Endodermal cell (in vitro differentiated cells): ENCODE data around the gene XXYLT1. TPM values are rescaled to one million over a fixed set of nuclear protein-coding genes. Genes with fewer than 3 reads are reported as not detected.
A peak's percentile ranks its signal among the peaks of the same experiment; 100 is the strongest.

Experiments
- DNase-seq: peaks from one replicate; pipeline ENCODE4 v3.0.0-alpha.2; 2017
- H3K27ac ChIP-seq: 2 replicates; pipeline ENCODE4 v1.5.1; 2013; ENCODE audit warnings: mild to moderate bottlenecking, low read depth, low read length, moderate library complexity
- H3K27me3 ChIP-seq: 2 replicates; pipeline ENCODE4 v1.6.1; 2013; ENCODE audit warnings: mild to moderate bottlenecking, low read length, moderate library complexity; ENCODE audit not compliant: insufficient read depth, control insufficient read depth, poor library complexity, severe bottlenecking
- H3K36me3 ChIP-seq: 2 replicates; pipeline ENCODE4 v1.7.0; 2013; ENCODE audit warnings: mild to moderate bottlenecking, low read length, moderate library complexity; ENCODE audit not compliant: control insufficient read depth, insufficient read depth
- H3K4me1 ChIP-seq: one replicate; pipeline ENCODE4 v1.7.0; 2013; ENCODE audit warnings: low read length; ENCODE audit not compliant: control insufficient read depth, insufficient read depth
- H3K4me3 ChIP-seq: 2 replicates; pipeline ENCODE4 v1.5.1; 2013; ENCODE audit warnings: mild to moderate bottlenecking, low read length, moderate library complexity
- H3K9ac ChIP-seq: 2 replicates; pipeline ENCODE4 v1.6.1; 2013; ENCODE audit warnings: mild to moderate bottlenecking, low read length, moderate library complexity; ENCODE audit not compliant: poor library complexity, severe bottlenecking; ENCODE audit errors: extremely low read depth
- H3K9me3 ChIP-seq: 2 replicates; pipeline ENCODE4 v1.6.1; 2013; ENCODE audit warnings: mild to moderate bottlenecking, low read length, moderate library complexity; ENCODE audit not compliant: control insufficient read depth
- H3K27ac Mint-ChIP-seq: 2 replicates; pipeline ENCODE4 v1.8.0; 2020; ENCODE audit warnings: mixed read lengths
- H3K27me3 Mint-ChIP-seq: 2 replicates; pipeline ENCODE4 v1.8.0; 2021; ENCODE audit warnings: mild to moderate bottlenecking, mixed read lengths; ENCODE audit not compliant: insufficient read depth
- H3K36me3 Mint-ChIP-seq: 2 replicates; pipeline ENCODE4 v1.8.0; 2020; ENCODE audit warnings: low read depth, mixed read lengths
- H3K4me1 Mint-ChIP-seq: 2 replicates; pipeline ENCODE4 v1.8.0; 2020; ENCODE audit warnings: mixed read lengths
- H3K4me3 Mint-ChIP-seq: 2 replicates; pipeline ENCODE4 v1.8.0; 2020; ENCODE audit warnings: mild to moderate bottlenecking, moderate library complexity, mixed read lengths
- H3K9me3 Mint-ChIP-seq: 2 replicates; pipeline ENCODE4 v1.8.0; 2020; ENCODE audit warnings: mild to moderate bottlenecking, mixed read lengths
- WGBS, 2 experiments: methylation state at CpG; one replicate each; pipeline versions ENCODE4 v1.1.5 to v1.1.7; 2013; ENCODE audit warnings: missing lambda C conversion rate in 2 of 2, mixed read lengths in 1 of 2; ENCODE audit not compliant: insufficient coverage in 1 of 2, insufficient read length in 1 of 2; 5-methylcytosine and 5-hydroxymethylcytosine counted together
- total RNA-seq, 2 donors: library from RNA; stranded (reverse); fragmentation: NEBNext Ultra II Directional in 1 of 2; extraction: Animal tissue kit (Norgen Biotek cat#: 25700) in 1 of 2; gene quantifications; 2 replicates in 1 of 2; 3 replicates in 1 of 2; pipeline ENCODE4 v1.2.1, GENCODE V29; 2021
- TF ChIP-seq, protein P1 (sequence below): fragments of 200-600 bp; sonication (generic); conservative IDR thresholded peaks from 2 replicates; pipeline ENCODE4 v1.5.0; 2021; ENCODE audit warnings: antibody characterized with exemption, mild to moderate bottlenecking

Gene XXYLT1
- total RNA-seq, 2 donors from 2014 or later: 35.5 to 38.3 TPM

DNA sequence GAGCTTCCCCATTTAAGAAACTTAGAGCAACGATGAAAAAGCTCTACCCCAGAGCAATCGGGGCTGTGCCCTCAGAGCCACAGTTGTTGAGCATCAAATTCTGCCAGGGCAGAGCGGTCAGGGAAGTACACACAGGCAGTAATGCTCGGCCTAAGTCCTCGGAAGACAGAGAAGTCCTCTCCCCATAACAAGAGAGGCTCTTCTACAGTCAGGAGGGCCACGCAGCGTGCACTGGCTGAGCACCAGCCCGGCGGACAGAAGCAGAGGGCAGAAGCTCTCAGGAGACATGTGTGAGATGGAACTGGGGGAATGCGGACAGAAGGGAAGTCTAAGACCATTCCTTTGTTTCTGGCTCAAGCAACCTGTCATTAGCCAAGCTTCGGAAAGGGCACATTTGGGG lies 95.9 kb downstream of the XXYLT1 start:
- Histone ChIP-seq H3K9ac (no peak overlapping the region), H3K27me3 (no peaks in the 10 kb centered on the region), H3K36me3 (no peaks in the 10 kb centered on the region), H3K9me3 (no peaks in the 10 kb centered on the region), H3K4me3 (no peak overlapping the region), H3K27ac (no peak overlapping the region), H3K4me1 (peaks cover 4% of the 10 kb centered on the region)
- TF ChIP-seq, protein P1, sequence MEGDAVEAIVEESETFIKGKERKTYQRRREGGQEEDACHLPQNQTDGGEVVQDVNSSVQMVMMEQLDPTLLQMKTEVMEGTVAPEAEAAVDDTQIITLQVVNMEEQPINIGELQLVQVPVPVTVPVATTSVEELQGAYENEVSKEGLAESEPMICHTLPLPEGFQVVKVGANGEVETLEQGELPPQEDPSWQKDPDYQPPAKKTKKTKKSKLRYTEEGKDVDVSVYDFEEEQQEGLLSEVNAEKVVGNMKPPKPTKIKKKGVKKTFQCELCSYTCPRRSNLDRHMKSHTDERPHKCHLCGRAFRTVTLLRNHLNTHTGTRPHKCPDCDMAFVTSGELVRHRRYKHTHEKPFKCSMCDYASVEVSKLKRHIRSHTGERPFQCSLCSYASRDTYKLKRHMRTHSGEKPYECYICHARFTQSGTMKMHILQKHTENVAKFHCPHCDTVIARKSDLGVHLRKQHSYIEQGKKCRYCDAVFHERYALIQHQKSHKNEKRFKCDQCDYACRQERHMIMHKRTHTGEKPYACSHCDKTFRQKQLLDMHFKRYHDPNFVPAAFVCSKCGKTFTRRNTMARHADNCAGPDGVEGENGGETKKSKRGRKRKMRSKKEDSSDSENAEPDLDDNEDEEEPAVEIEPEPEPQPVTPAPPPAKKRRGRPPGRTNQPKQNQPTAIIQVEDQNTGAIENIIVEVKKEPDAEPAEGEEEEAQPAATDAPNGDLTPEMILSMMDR: no peak
- Mint-ChIP-seq H3K9me3 (no peaks in the 10 kb centered on the region), H3K4me1 (peaks cover 10% of the 10 kb centered on the region), H3K27ac (no peak overlapping the region), H3K27me3 (no peaks in the 10 kb centered on the region), H3K36me3 (peaks cover 30% of the 10 kb centered on the region), H3K4me3 (no peak overlapping the region)
- peak; percentile 30 for DNase-seq
- WGBS, 2 experiments: 95 to 99% methylated on average over 9 to 11 of the region's 11 CpGs

DNA sequence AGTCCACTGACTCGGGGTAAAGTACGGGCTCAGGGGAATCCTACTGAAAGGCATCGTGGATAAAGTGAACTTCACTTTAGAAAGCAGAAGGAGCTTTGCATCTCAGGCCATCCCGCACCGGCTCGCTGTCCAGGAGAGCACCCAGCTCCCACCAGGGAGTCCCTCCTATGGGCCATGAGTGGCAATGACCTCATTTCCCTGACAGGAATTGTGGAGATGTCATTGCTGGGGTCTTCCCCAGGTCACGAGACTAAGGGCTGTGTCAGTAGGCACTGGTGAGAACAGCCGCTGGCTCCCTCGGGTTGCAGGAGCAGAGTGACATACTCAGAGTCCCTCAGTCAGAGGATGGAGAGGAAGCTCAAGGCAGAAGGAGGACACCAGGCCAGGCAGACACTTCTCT lies 97.3 kb downstream of the XXYLT1 start:
- H3K36me3 Mint-ChIP-seq: peaks cover 24% of the 10 kb centered on the region
- no peak overlapping the region for H3K27ac ChIP-seq
- H3K4me1 ChIP-seq: peaks cover 4% of the 10 kb centered on the region
- H3K4me3 Mint-ChIP-seq: no peak overlapping the region
- H3K27me3 Mint-ChIP-seq: no peaks in the 10 kb centered on the region
- WGBS, 2 experiments: 93 to 96% methylated on average over 7 to 9 of the region's 9 CpGs
- H3K4me3 ChIP-seq: no peak overlapping the region
- DNase-seq: peak; percentile 44
- peaks cover 9% of the 10 kb centered on the region for H3K4me1 Mint-ChIP-seq
- TF ChIP-seq, protein P1: no peak
- no peak overlapping the region for H3K9ac ChIP-seq
- no peaks in the 10 kb centered on the region for H3K27me3 ChIP-seq
- H3K27ac Mint-ChIP-seq: no peak overlapping the region
- H3K9me3 Mint-ChIP-seq: no peaks in the 10 kb centered on the region
- no peaks in the 10 kb centered on the region for H3K36me3 ChIP-seq
- H3K9me3 ChIP-seq: no peaks in the 10 kb centered on the region

DNA sequence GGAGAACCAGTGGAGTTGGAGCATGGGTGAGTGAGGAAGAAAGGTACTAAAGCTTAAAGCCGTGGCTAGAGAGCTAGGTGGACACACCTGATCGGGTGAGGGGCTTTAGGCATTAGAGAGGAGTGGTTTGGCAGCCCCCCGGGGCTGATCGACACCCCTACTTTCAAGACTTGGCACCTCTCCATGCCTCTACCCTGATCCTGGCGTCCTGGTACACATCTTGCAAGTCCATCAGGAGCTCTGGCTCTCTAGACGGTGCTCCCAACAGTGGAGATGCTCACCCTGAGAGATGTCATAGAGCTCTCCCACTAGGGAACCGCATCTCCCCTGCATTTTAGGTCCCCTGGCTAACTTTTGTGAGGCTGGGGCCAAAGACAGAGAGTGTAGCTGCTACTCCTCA lies 98.1 kb downstream of the XXYLT1 start:
- DNase-seq: peak; percentile 42
- no peak overlapping the region for H3K27ac Mint-ChIP-seq

More for the DNA sequence above, 98.1 kb downstream of the XXYLT1 start:
- no peak overlapping the region for H3K4me3 Mint-ChIP-seq
- Histone ChIP-seq H3K9me3 (no peaks in the 10 kb centered on the region), H3K4me3 (no peak overlapping the region), H3K36me3 (no peaks in the 10 kb centered on the region), H3K27ac (no peak overlapping the region), H3K9ac (no peak overlapping the region), H3K4me1 (peaks cover 4% of the 10 kb centered on the region), H3K27me3 (no peaks in the 10 kb centered on the region)
- H3K36me3 Mint-ChIP-seq: peaks cover 19% of the 10 kb centered on the region
- TF ChIP-seq, protein P1: no peak
- peaks cover 7% of the 10 kb centered on the region for H3K4me1 Mint-ChIP-seq
- H3K9me3 Mint-ChIP-seq: no peaks in the 10 kb centered on the region
- H3K27me3 Mint-ChIP-seq: no peaks in the 10 kb centered on the region
- WGBS, 2 experiments: 91 to 97% methylated on average over 5 to 7 of the region's 7 CpGs
